ENCODE data around the gene PCDH9.
A peak's percentile ranks its signal among the peaks of the same experiment; 100 is the strongest.
"Not testable (repeated sequence)": the region's sequence is repeated elsewhere in the genome, so short reads cannot be mapped to it uniquely, and the experiment has no call there.

The PCDH9 gene

DNA sequence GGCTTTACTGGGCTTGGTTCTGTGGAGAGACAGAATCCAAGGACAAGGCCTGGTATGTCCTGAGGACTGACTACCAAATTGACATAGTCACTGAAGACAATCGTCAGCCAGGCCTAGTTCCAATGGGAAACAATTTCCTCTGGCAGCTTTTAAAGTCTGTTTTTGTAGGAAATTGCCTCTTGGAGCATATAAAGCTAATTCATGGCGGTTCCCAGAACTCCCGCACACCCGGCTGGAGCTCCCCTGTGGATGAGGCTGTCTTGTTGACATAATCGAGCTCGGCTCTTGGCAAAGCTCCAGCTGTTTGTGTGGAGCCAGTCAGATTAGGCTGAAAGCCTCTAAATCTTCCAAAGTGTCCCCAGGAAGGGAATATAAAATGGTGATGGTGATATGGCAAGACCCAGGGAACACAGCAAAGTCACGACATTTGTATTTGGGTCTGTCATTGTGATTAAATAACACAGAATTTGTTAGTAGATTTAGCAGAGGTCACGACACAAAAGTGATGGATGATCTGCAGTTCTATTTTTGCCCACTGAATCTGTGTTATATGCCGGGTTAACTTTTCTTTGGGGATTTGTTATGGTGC, 395.0 kb downstream of the PCDH9 start:
- DNase-seq (ENCODE audit: low read depth) = peak; percentile 4

DNA sequence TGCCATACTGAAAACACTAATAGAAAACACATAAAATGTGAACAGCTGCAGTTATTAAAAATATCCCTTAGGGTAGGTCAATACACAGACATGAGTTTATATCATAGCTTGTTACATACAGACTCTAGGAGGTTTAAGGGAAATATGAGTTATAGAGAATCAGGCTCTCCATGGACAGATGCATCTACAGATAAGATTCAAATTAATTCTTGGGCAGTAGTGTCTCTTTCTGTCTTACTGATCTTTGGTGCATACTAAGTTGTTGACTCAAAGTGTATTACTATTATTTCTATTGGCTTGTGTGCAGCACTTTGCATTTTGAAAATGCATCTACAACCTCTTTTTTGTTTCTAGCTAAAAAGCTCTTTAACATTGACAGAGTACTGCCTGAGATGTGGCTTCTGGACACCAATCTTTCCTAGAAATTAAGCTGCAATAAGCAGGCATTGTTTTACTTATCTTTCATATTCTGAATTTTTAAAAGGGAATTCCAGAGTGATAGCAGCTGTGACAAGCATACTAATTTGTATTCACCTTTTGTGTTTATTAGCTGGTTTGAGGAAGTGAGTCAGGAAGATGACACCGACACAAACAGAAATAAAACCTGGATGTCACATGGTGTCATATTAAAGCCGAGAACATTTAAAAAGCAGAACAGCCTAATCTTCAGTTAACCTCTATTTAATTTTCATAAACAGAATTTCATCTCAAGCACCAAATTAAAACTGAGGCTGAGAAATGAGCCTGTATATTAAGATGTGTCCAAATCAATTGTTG, 399.0 kb downstream of the PCDH9 start:
- no peak for DNase-seq (ENCODE audit: low read depth)

DNA sequence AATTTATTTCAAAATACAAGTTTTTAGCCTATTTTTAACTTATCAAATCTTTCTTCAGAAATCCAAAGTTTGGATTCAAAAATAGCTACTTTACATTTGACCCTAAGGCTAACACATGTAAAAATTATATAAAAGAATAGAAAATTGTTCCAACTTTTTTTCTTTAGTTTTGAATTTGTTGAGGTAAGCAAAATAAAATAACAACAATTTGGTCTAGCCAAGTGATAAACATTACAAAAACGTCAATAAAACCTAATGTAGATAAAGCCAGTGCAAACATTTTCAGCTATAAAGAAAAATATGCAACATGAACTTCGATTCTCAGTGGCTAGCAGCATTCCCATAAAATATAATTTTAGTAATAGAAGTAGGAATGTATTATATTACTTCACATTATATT, 400.3 kb downstream of the PCDH9 start:
- DNase-seq (ENCODE audit: low read depth) = no peak

DNA sequence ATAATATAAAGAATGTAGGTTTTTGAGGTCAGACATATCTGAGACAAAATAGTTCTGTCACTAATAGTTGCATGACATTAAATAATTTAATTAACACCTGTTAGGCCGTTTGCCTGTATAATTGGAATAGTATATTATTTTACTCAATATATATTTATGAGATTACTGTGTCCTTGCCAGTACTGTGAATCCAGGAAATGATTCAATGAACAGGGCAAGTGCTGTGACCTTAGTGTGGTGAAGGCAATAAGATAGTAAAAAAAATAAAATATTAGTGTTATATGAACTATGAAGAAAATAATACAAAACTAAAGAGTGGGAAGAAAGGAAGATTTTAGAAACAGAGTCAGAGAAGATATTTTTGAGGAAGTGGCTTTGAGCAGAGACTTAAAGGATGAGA, 403.7 kb downstream of the PCDH9 start:
- no peak for DNase-seq (ENCODE audit: low read depth)

DNA sequence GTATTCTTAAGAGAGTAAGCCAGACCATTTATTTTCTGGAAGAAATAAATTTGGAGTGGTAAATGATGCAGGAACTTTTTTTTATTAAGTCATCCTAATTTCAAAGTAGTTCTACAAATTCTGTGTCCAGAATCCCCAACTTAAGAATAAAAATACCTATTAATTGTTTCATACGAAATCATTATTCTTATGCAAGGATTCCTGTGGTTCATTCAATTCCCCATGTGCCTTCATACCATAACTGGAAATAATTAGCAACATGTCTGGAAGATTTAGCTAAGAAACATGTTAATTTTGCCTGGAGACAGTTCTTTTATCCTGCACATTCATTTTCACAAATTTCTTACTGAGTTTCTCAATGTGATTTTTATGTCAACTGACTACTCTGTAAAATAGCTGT, 408.6 kb downstream of the PCDH9 start:
- DNase-seq (ENCODE audit: low read depth) = no peak

DNA sequence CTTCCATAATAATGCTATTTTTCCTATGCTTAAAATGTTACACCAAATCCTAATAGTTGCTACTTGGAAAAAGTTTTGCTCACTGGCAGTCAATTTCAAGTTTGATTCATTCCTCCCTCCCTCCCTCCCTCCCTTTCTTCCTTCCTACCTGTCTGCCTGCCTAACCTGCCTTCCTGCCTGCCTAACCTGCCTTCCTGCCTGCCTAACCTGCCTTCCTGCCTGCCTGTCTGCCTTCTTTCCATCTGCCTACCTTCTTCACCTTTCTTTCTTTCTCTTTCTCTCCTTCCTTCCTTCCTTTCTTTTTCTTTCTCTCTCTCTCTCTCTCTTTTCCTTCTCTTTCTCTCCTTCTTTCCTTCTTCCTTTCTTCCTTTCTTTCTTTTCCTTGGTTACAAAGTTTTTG, 418.7 kb downstream of the PCDH9 start:
- DNase-seq (ENCODE audit: low read depth) = no peak

DNA sequence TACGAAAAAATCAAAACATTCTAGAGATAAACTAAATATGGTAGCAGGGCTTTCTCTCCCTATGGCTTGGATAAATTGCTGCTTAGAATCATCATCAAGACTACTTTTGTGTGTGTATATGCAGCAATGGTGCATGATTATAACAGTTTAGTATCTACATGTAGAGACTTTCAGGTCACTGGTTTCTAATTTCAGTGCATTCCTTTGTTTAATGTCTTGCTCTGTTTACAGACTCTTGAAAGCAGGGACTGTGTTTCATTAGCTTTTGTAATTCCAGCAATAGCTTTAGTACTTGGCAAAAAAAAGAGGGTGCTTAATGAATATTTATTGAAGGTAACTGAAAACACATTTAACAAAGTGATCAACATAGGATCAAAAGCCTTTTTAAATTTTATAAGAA, 420.7 kb downstream of the PCDH9 start:
- DNase-seq (ENCODE audit: low read depth) = no peak

DNA sequence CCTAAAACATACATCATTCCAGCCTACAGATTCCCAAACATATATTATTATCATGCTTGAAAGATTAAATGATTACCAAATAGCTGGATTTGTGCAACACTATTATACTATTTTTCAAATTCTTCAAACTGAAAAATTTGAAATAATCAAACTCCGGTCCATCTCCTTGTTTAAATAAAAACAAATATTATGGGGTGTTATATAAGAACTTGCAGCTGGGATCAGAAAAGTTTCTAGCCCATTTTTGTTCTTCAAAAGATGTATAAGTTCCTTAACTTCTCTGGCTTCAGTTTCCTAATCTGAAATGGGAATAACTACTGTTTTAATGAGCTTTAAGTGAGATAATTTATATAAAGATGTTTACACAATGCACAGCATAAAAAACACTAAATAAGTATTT, 422.9 kb downstream of the PCDH9 start:
- no peak for DNase-seq (ENCODE audit: low read depth)

DNA sequence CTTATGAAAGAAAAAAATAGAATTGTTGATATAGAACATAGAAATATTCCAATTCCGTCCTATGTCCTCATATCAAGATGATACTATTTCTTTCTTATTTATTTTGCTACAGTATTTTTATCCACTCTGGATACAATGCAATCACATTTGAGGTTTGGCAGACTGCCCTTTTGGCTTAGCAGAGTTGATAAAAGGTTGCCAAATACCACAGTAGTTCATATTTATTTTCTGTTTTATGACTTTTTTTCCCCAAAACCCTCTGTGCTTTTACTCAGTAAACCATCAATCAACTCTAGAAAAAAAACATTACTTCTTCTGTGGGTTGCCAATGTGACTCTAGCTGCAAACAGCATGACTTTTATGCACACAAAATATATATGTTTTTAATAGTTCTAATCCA, 424.5 kb downstream of the PCDH9 start:
- peak; percentile 7 for DNase-seq (ENCODE audit: low read depth)

DNA sequence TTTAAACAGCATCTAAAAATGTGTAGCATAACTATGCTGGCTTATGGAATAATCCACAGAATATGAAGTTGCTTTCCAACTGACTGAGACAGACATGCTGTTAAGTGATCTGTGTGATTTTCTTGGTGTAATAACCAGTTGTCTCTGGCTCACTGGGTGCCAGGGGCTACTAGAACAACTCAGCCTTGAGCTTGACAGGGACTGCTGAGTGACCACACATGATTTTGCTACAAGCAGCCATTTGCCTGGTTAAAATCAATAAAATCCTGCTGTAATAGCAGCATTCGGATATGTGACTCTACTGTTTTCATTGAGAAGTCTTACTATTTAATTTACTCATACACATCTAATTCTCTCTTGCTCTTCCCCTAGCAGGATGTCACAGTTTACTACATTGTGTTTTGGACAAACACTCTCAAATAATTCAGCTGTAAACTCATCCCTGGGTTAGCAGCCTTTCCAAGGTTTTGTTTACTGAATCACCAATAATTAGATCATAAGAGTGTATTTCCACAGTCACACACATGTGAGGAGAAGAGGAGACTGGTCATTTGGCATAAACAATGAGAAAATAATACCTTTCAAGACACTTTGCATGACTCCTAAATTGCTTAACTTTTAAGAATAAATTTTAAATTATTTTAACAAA, 426.2 kb downstream of the PCDH9 start:
- DNase-seq (ENCODE audit: low read depth) = no peak

DNA sequence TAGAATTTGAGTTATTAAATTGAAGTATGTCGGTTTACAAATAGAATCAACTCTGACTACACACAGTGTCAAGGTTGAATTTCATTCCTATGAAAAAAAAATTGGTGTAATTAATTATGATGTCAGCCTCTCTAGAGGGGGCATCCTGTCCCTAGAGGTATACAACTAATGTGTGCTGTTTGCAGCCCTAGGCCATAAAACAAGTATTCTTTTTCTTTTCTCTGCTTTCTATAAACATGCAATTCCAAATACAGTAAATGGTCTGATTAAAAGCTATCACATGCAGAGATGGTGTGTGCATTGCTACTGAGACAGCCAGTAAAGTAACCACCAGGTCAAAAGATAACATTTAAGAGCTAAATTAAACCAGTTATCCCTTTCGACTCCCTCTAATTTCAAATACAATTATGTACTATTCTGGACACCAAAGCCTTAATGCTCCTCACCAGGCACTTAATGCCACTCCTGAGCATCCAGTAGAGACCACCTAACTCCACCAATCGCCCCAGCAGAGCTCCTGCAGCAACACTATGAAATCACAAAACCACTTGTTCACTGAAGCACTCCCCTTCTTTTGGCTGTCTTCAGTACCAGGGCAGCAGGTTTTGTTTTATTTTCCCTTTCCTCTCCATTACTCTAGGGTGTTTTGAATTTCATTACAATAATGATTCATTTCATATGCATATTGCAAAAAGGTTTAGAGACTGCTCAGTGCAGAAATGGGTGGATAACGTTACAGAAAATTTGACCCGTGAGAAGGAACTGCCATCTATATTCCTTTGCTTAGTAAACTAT, 426.9 kb downstream of the PCDH9 start:
- DNase-seq (ENCODE audit: low read depth) = no peak

DNA sequence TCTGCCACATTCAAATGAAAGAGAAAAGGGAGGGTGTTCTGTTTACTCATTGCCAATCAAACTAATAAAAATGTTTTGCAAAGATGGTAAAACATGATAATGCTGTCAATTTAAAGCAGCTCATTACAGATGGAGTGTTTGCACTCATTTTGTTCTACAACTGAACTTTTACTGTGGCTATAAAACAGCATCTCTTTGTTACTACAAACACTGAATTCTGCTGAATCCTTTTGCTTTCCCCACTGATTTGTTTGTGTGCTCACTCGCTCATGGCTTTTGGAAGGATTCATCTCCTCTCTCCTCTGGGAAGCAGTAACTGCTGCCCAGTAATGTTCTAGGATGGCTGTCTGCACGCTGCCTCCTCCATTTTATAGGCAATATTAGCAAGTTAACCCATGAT, 434.5 kb downstream of the PCDH9 start:
- no peak for DNase-seq (ENCODE audit: low read depth)

DNA sequence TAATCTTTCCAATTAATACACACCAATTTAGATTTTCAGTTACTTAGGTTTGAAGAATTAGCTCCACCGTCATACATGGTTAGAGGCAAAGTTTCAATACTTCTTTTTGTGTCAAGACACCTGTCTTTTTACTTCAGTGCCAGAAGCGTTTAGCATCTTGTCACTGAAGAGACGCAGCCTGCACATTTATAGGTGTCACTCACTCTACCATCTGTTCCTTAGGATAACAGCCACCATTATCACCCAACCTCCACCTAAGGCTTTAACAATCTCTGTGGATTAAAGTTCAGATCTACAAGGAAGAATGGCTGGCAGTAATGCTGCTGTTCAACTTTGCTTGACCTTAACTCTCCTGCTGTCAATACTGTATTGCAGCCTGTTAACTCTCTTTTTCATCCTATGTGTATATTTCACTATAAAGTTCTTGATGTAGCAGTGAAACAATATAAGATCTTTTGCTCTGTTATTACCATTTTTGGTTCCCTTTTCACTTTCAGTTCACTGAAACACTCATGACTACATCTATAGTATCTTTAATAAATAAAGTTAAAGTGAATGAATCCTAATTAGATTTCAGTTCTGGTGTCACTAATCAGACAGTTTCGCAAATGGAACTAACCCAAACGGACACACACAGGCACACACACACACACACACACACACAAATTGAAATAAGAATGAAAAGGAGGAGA, 435.6 kb downstream of the PCDH9 start:
- DNase-seq (ENCODE audit: low read depth) = no peak

DNA sequence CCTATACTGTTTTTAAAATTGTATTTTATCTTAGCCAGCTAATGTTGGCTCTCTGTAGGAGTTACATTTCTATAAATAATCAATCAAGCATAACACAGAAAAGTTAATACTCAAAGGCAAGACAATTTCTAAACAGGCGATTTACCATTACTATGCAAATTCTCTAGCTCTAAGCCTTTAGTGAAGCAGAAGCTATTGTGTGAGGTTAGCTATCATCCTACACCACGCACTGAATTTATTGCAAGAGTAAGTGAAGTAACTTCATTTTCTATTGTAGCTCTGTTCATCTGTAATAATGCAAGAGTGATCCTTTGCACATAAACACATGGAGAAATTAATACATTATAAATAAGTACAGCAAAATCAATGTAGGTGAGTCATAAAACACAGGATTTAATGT, 439.3 kb downstream of the PCDH9 start:
- DNase-seq (ENCODE audit: low read depth) = no peak

DNA sequence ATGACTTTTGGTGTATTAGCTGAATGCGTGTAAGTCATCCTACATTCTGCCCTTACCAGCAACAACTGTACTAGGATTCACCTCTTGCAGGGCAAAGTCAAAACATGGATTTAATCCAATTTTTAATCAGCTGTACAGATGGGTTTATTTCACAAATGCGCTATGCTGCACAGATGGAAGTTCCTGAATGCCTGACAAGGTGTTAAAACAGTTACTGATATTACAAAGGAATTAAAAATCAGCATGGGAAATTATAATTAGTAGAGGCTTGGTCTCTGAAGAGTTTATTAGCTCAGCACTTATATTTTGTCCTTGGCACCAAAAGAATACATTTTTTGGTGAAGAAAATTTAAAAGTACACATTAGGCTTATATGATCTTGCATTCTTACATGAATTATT, 448.9 kb downstream of the PCDH9 start:
- no peak for DNase-seq (ENCODE audit: low read depth)

DNA sequence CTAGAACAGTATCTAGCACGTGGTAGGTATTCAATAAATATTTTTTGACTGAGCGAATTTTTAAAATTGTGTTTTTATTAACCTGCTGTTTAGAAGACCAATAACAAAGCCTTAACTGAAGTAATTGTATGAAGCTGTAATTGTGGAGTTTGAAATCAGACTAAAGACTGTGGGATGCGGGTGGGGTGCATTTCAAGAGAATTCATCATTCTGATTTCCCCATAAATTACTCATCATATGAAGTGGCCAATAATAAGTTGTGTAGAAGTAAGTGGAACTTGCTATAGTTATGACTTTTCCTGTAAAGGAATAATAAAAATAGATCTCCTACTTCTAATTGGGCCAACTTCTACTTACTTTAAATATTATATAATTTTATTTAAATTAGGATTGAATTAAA, 449.3 kb downstream of the PCDH9 start:
- DNase-seq (ENCODE audit: low read depth) = peak; percentile 10

DNA sequence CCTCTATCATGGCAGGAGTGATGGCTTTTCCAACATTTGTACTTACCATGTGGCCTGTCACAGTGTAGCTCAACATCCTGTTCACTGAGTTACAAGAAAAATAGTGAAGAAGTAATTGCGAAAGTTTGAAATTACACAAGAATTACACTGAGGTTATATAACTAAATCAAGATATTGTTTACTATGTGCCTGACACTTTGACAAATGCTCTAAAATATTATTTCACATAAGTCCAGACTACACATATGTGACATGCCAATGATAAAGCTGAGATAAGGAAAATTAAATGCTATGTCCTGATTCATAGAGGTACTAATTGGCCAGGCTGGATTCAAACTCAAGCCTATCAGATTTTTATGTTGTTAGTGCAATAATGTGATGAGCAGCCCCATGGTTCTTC, 451.7 kb downstream of the PCDH9 start:
- no peak for DNase-seq (ENCODE audit: low read depth)

DNA sequence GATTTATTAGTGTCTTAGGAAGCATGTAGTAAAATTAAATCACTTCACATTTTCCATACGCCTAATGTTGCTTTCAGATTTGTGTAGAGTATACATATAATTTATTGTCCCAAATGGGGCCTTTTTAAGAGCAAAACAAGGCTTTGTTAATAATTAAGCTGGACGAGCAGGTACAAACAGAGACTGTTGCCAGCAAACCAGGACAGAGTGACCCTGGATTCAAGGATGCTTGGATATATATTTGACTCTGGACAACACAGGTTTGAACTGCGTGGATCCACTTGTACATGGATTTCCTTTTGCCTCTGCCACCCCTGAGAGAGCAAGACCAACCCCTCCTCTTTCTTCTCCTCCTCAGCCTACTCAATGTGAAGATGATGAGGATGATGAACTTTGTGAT, 454.9 kb downstream of the PCDH9 start:
- no peak for DNase-seq (ENCODE audit: low read depth)

DNA sequence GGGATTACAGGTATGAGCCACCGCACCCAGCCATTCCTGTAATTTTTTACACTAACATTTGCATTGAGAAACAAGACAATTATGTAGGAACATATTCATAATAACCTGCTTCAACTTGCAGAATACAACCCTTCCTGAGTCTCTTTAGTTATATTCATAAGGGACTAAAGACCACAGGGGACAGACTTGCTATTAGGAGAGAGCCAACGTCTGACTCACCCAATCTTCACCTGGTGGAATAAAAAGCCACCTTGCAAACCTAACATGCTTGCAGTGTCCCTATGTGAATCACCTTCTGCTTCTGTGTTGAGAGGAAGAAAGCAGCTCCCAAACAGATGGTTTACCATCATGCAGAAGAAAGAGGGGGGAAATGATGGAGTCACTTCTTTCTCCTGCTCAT, 456.1 kb downstream of the PCDH9 start:
- no peak for DNase-seq (ENCODE audit: low read depth)

DNA sequence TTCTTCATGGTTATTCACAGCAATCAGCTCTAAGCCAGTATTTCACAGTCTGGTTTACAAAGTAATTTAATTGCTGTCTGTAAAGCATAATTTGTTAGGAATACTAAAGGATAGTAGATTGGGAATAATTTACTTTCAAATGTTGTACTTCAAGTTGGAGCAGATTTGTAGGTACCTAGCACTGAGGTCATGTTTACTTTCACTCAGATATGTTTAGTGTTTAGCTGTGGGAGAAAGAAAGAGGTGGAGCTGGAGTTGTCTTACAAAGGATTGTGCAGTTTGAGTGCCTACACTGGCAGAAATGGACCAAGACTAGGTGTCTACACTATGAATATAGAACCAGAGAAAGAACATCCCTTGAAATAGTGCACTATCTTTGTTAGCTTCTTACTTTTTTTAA, 464.6 kb downstream of the PCDH9 start:
- no peak for DNase-seq (ENCODE audit: low read depth)

DNA sequence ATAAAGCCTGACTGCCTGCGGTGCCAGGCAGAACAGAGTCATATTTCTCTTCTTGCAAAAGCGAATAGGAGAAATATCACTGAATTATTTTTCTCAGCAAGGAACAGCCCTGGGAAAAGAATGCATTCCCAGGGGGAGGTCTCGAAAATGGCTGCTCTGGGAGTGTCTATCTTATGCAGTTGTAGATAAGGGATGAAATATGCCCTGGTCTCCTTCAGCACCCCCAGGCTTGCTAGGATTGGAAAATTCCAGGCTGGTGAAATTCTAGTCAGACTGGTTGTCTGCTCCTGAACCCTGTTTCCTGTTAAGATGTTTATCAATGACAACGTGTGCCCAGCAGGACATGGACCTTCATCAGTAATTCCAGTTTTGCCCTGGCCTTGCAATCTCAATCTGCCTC, 469.5 kb downstream of the PCDH9 start:
- DNase-seq (ENCODE audit: low read depth) = not testable (repeated sequence)

DNA sequence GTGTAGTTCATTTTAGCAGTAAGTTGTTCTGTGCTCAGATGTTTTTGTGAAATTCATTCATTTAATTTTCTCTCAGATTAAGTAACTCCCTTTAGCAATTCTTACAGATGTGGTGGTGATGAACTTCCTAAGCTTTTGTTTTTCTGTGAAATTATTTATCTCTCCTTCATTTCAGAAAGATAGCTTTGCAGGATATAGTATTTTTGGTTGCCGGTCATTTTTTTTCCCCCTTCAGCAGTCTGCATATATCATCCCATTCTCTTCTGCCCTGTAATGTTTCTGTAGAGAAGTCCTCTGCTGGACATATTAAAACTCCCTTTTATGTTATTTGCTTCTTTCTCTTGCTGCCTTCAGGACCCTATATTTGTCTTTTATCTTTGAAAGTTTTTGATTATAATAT, 470.2 kb downstream of the PCDH9 start:
- DNase-seq (ENCODE audit: low read depth) = no peak

Measured in EH (cell line).